GM12891 (cell line): ENCODE results near the gene CHRNA1.

Source experiments
- POLR2A ChIP-seq: IDR thresholded peaks from 2 replicates; pipeline ENCODE4 v1.6.1; 2011; ENCODE audit warnings: low read depth, low read length, control low read depth
- POLR2AphosphoS5 ChIP-seq: IDR thresholded peaks from 2 replicates; pipeline ENCODE4 v1.6.1; 2011; ENCODE audit warnings: low read depth, low read length, control low read depth

DNA sequence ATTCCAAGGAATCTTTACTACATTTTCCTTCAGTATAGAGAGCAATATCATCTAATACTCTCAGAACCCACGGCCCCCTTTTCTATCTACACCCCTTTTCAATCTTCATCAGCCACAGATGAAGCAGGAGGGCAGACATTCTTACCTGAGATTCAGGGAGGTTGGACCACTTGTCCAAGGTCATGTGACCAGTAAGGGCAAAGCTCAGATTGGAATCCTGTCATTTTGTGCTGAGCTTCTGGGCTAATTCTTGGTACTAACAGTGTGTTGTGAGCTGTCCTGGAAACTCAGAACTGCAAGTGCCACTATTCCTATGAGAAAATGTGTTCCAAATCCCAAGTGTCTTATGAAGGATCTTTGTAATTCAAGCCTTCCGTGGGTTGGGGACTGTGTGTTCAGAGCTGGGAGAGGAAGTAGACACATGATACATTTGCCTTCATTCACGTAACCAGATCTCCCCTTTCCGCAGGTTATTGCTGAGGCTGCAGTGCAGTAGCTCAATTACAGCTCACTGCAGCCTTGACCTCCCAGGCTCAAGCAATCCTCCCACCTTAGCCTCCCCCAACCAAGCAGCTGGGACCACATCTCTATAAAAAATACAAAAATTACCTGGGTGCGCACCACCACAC lies 3.3 kb downstream of the CHRNA1 start:
- TF ChIP-seq POLR2A (no peak), POLR2AphosphoS5 (no peak)
